Transverse colon (tissue), 4 donors: ENCODE data around the gene CGN. TPM values are rescaled to one million over a fixed set of nuclear protein-coding genes. Genes with fewer than 3 reads are reported as not detected.
A peak's percentile ranks its signal among the peaks of the same experiment; 100 is the strongest.

ENCODE experiments used
- DNase-seq: peaks from one replicate; pipeline ENCODE4 v3.0.0-alpha.2; 2019
- H3K27ac ChIP-seq, 4 donors: fragments of 200-600 bp; sonication (generic); 2 replicates each; pipeline ENCODE4 v1.5.1; 2016 to 2018; ENCODE audit warnings: inconsistent platforms in 4 of 4
- H3K27me3 ChIP-seq: fragments of 200-600 bp; sonication (generic); 2 replicates; pipeline ENCODE4 v1.5.1; 2017; ENCODE audit warnings: inconsistent platforms
- H3K36me3 ChIP-seq, 4 donors: fragments of 200-600 bp; sonication (generic); 2 replicates each; pipeline ENCODE4 v1.5.1; 2017 to 2019; ENCODE audit warnings: inconsistent platforms in 4 of 4
- H3K4me1 ChIP-seq, 4 donors: fragments of 200-600 bp; sonication (generic); 2 replicates each; pipeline ENCODE4 v1.5.1; 2017 to 2020; ENCODE audit warnings: inconsistent platforms in 4 of 4
- H3K4me3 ChIP-seq, 4 donors: fragments of 200-600 bp; sonication (generic); 1 replicate in 1 of 4; 2 replicates in 3 of 4; pipeline versions ENCODE4 v1.5.1 to v1.6.1; 2017 to 2019; ENCODE audit warnings: inconsistent platforms in 4 of 4
- H3K9me3 ChIP-seq, 2 donors: fragments of 200-600 bp; sonication (generic); 2 replicates each; pipeline ENCODE4 v1.5.1; 2017 to 2019; ENCODE audit warnings: inconsistent platforms in 2 of 2
- CTCF ChIP-seq, 5 experiments: fragments of 200-600 bp in 3 of 5; fragments of 450-650 bp in 2 of 5; sonication (generic) in 3 of 5; IDR thresholded peaks; 1 replicate in 2 of 5; 2 replicates in 3 of 5; pipeline ENCODE4 v1.5.1; 2016 to 2017; ENCODE audit warnings: antibody characterized with exemption in 5 of 5, inconsistent platforms in 3 of 5, mild to moderate bottlenecking in 2 of 5, moderate library complexity in 1 of 5
- EP300 ChIP-seq: sonication (generic); formaldehyde crosslinking; IDR thresholded peaks from one replicate; pipeline ENCODE4 v1.6.1; 2017; ENCODE audit warnings: antibody characterized with exemption, low read depth
- POLR2A ChIP-seq: fragments of 450-650 bp; IDR thresholded peaks from one replicate; pipeline ENCODE4 v1.6.1; 2016; ENCODE audit warnings: antibody characterized with exemption, mild to moderate bottlenecking, moderate library complexity
- POLR2AphosphoS5 ChIP-seq, 3 donors: sonication (generic); formaldehyde crosslinking; IDR thresholded peaks; one replicate each; pipeline ENCODE4 v1.6.1; 2016; ENCODE audit warnings: antibody characterized with exemption in 3 of 3
- WGBS, 2 donors: methylation state at CpG; one replicate each; pipeline ENCODE4 v1.1.5; 2018; ENCODE audit warnings: low coverage in 1 of 2; 5-methylcytosine and 5-hydroxymethylcytosine counted together
- in situ Hi-C, 4 donors: fragments of 200-750 bp; cut with MboI; loops; one replicate each; pipeline versions ENCODE4 v1.15.0 to v1.15.1; 2017; ENCODE audit warnings: low sequenced_read_pairs in 3 of 4, low pct_ligation_motif_present in 1 of 4, low pct_unique_long_range_greater_than_20kb in 1 of 4
- intact Hi-C: fragments of 100-400 bp; cut with DNase I; formaldehyde crosslinking; loops from one replicate; pipeline ENCODE4 v1.15.1; 2023; ENCODE audit warnings: low total_unique reads
- total RNA-seq, 4 donors: library from RNA; depleted of rRNA; stranded (reverse); fragments of >200 nt; gene quantifications; one replicate each; pipeline ENCODE4 v1.1.0, GENCODE V29; 2016

Gene CGN
- total RNA-seq, 4 donors from 2014 or later = 123 to 351 (median 172) TPM

- in situ Hi-C loops = no loop called here
Measured at GRCh38 chr1:151510020-151510405, 1.2 kb upstream of the CGN start.

GRCh38 chr1:151510614-151510956 is 602 bp upstream of the CGN start:
- TF ChIP-seq CTCF (IDR thresholded peaks at IDR 0.05) (no peak), POLR2AphosphoS5 (IDR thresholded peaks at IDR 0.05) (no peak), POLR2A (no peak), EP300 (no peak)
- 3 to 5% methylated on average over 10 of the region's 10 CpGs for WGBS, 2 donors

More at GRCh38 chr1:151510020-151510405, 1.2 kb upstream of the CGN start:
- H3K4me1 ChIP-seq = peaks cover 7 to 38% (median 33%) of the 10 kb centered on the region in 4 donors
- intact Hi-C loops = no loop called here
- no peaks in the 10 kb centered on the region for H3K27me3 ChIP-seq
- no peak for TF ChIP-seq EP300
- no peak for TF ChIP-seq CTCF (IDR thresholded peaks at IDR 0.05)
- TF ChIP-seq POLR2A = peak; percentile 43
- peak in 2 of 3 donors; percentile 57 to 76 for TF ChIP-seq POLR2AphosphoS5 (IDR thresholded peaks at IDR 0.05)
- H3K9me3 ChIP-seq = no peaks in the 10 kb centered on the region
- peak overlapping the region; percentile 85 to 90 (median 88) for H3K27ac ChIP-seq
- peak; percentile 78 for DNase-seq
- 24 to 42% methylated on average over 4 to 9 of the region's 9 CpGs for WGBS, 2 donors
- no peaks in the 10 kb centered on the region for H3K36me3 ChIP-seq
- H3K4me3 ChIP-seq = peak overlapping the region in 2 of 4 donors; percentile 55 to 75

GRCh38 chr1:151511636-151512215 is 539 bp downstream of the CGN start:
- H3K4me3 ChIP-seq = peak overlapping the region; percentile 55 to 75 (median 68)
- H3K4me1 ChIP-seq = peaks cover 7 to 52% (median 35%) of the 10 kb centered on the region in 4 donors
- DNase-seq = peak; percentile 66
- in situ Hi-C loops = no loop called here
- no peak for TF ChIP-seq EP300
- TF ChIP-seq CTCF (IDR thresholded peaks at IDR 0.05) = peak in 3 of 5 experiments; percentile 9 to 24 (median 14)
- TF ChIP-seq POLR2AphosphoS5 (IDR thresholded peaks at IDR 0.05) = no peak
- TF ChIP-seq POLR2A = peak; percentile 23
- H3K27ac ChIP-seq = peak overlapping the region; percentile 85 to 90 (median 88)
- no peaks in the 10 kb centered on the region for H3K27me3 ChIP-seq
- intact Hi-C loops = no loop called here
- WGBS, 2 donors = 0 to 5% methylated on average over 8 to 21 of the region's 23 CpGs
- H3K9me3 ChIP-seq = no peaks in the 10 kb centered on the region
- H3K36me3 ChIP-seq = no peaks in the 10 kb centered on the region

More at GRCh38 chr1:151510614-151510956, 602 bp upstream of the CGN start:
- Histone ChIP-seq H3K4me3 (peak overlapping the region; percentile 55 to 75 (median 68)), H3K27ac (peak overlapping the region; percentile 85 to 90 (median 88)), H3K4me1 (peaks cover 7 to 43% (median 35%) of the 10 kb centered on the region in 4 donors), H3K27me3 (no peaks in the 10 kb centered on the region), H3K9me3 (no peaks in the 10 kb centered on the region), H3K36me3 (no peaks in the 10 kb centered on the region)
- DNase-seq = no peak
- intact Hi-C loops = no loop called here
- in situ Hi-C loops = no loop called here

GRCh38 chr1:151512326-151512725 is 1.1 kb downstream of the CGN start:
- Histone ChIP-seq H3K4me1 (peaks cover 7 to 52% (median 35%) of the 10 kb centered on the region in 4 donors), H3K27ac (peak overlapping the region; percentile 85 to 90 (median 88))
- in situ Hi-C loops = no loop called here

More at GRCh38 chr1:151512326-151512725, 1.1 kb downstream of the CGN start:
- intact Hi-C loops = no loop called here
- H3K27me3 ChIP-seq = no peaks in the 10 kb centered on the region
- no peaks in the 10 kb centered on the region for H3K36me3 ChIP-seq
- 48 to 80% methylated on average over 1 to 4 of the region's 4 CpGs for WGBS, 2 donors
- TF ChIP-seq POLR2A (no peak), CTCF (IDR thresholded peaks at IDR 0.05) (no peak), EP300 (no peak), POLR2AphosphoS5 (IDR thresholded peaks at IDR 0.05) (no peak)
- no peak for DNase-seq
- H3K9me3 ChIP-seq = no peaks in the 10 kb centered on the region
- H3K4me3 ChIP-seq = peak overlapping the region; percentile 55 to 75 (median 68)
